Measurements from ENCODE around the gene BLTP3A.
A peak's percentile ranks its signal among the peaks of the same experiment; 100 is the strongest.
"Not testable (repeated sequence)": the region's sequence is repeated elsewhere in the genome, so short reads cannot be mapped to it uniquely, and the experiment has no call there.

Gene BLTP3A

DNA sequence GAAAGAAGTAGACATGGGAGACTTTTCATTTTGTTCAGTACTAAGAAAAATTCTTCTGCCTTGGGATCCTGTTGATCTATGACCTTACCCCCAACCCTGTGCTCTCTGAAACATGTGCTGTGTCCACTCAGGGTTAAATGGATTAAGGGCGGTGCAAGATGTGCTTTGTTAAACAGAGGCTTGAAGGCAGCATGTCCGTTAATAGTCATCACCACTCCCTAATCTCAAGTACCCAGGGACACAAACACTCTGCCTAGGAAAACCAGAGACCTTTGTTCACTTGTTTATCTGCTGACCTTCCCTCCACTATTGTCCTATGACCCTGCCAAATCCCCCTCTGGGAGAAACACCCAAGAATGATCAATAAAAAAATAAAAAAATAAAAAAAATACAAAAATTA, 4.7 kb upstream of the BLTP3A start:
- not testable (repeated sequence) for H3K27ac ChIP-seq

DNA sequence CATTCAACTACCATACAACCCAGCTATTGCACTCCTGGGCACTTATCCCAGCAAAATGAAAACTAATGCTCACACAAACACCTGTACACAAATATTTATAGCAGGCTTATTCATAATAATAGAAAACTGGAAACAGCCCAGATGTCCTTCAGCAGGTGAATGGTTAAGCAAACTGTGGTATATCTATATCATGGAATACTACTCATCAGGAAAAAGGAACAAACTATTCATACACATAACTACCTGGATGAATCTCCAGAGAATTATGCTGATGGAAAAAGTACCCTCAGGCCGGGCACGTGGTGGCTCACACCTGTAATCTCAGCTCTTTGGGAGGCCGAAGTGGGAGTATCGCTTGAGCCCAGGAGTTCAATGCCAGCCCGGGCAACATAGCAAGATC, 3.8 kb upstream of the BLTP3A start:
- DNase-seq (ENCODE audit: low read depth, low spot score): no peak

More for the DNA sequence above, 4.7 kb upstream of the BLTP3A start:
- DNase-seq (ENCODE audit: low read depth, low spot score): not testable (repeated sequence)

DNA sequence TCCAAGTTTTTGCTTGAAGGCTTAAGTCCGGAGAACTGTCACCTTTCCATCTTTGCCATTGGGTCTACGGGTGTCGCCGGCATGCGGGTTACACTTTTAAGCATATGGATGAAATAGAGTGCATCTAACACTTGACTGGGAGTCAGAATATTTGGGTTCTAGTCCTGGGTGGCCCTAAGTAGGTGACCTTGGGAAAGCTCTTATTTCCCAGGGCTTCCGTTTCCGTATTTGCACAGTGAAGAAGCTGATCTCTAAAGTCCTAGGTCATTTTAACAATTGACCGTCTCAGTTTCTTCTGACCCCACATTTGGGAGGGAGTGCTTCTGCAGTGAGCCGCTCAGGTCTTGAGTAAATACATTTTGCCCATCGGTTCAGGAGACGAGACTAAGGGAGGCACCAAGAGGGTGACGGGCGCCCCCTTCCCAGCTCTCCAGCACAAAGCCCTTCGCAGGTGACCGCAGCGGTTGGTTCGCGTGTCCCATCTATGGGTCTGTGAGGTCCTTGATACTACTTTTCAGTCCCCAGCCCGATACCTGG, 651 bp upstream of the BLTP3A start:
- peak overlapping the region; percentile 88 for H3K27ac ChIP-seq
- no peak for DNase-seq (ENCODE audit: low read depth, low spot score)

More for the DNA sequence above, 3.8 kb upstream of the BLTP3A start:
- H3K27ac ChIP-seq: no peak overlapping the region

DNA sequence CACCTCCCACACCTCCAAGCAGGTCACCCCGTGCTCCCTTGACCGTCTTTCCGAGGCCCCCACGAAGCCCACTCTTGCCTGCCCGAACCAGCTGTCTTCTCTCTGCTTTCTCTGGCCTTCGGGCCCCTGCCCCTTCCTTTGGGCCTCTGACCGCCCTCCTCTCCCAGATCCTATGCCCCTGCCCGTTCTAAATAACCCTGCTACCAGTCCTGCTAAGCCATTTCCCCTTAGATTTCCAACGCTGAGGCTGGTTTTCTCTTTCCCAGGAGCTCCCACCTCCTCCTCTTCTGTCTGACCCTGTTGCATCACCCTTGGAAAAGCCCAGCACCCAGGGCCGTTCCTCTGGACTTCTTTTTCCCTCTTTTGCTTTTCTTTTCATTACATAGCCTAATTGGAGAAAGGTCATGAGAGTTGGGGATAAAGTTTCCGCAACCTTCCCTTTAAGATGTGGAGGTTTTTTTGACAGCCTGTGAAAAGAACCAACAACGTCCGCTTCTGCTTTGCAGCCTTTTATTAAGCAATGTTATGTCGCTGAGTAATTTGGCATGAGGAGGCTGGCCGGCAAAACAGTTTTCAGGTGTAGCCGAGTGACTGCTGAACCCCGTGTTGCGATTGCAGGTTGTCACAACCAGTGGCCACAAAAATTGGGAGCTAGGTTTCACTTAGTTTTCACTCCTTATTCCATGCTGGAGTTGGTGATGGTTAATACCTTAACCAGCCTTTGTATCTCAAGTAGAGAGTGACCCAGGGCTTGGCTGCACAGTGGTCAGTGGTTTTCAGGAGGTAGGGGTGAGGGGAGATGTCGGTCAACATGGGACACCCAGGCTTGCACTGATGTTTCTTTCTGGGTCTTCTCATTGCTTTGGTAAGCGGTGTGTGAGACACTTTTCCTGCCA, 970 bp downstream of the BLTP3A start:
- peak overlapping the region; percentile 88 for H3K27ac ChIP-seq
- DNase-seq (ENCODE audit: low read depth, low spot score): peak; percentile 20

GRCh38 chr6:34793877-34794276, 2.0 kb downstream of the BLTP3A start:
- no peak overlapping the region for H3K27ac ChIP-seq
- no peak for DNase-seq (ENCODE audit: low read depth, low spot score)

DNA sequence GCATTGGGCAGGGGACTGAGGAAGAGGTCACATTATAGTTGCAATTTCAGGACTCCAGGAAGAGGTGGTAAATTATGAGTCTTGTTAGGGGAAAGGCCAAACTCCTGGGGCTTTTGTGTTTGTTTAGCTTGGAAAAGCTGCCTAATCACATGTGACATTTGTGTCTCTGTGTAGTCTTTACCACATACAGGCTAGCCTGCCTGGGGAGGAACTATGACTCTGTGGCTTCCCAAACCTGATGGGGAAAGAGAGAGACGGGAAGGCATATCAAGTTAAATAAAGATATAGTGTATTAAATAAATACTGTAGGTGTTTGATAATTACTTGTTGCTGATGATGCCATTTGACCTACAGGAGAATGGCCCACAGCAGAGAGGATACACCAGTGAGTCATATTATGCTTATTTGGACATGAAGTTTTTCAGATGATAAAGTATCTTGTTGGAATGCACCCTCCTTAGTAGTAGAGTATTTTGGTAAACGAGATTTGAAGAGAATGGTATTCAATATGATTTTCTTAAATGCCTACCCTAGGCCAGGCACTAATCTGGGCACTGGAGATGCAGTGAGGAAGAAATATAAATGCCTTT, 4.0 kb downstream of the BLTP3A start:
- DNase-seq (ENCODE audit: low read depth, low spot score): no peak
- H3K27ac ChIP-seq: no peak overlapping the region

DNA sequence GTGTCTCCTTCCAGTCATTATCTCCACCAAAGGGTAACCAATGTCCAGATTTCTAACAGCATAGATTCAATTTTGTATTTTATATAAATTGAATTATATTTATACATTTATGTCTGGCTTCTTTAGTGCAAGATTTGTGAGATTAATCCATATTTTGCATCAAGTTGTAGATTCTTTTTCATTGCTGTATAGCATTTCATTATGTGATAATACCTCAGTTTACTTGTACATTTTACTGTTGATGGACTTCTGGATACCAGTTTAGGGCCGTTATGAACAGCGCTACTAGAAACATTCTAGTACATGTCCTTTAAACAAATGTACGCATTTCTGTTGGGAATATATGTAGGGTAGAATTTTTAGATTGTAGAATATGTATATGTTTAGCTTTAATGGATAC, 6.2 kb downstream of the BLTP3A start:
- no peak for DNase-seq (ENCODE audit: low read depth, low spot score)
- H3K27ac ChIP-seq: no peak overlapping the region

DNA sequence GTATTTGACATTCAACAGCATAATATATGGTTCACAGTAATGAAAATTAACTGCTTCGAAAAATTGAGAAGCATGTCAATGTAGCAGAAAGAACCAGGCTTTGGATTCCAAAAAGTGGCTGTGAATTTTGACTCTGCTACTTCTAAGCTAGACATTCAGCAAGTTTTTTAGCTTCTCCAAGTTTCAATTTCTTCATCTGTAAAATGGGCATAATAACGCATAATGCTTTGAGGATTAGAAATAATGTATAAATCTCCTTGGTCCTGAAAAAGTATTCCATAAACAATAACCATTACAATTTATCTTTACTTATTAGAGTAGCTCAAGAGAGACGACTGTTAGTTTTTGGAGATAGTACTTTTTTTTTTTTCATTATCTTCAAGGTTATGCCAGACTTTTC, 7.7 kb downstream of the BLTP3A start:
- no peak for DNase-seq (ENCODE audit: low read depth, low spot score)

GRCh38 chr6:34804543-34804942, 12.7 kb downstream of the BLTP3A start:
- no peak overlapping the region for H3K27ac ChIP-seq
- no peak for DNase-seq (ENCODE audit: low read depth, low spot score)

More for the DNA sequence above, 7.7 kb downstream of the BLTP3A start:
- H3K27ac ChIP-seq: no peak overlapping the region

- DNase-seq (ENCODE audit: low read depth, low spot score); H3K27ac ChIP-seq: not testable (repeated sequence)
These were observed 13.2 kb downstream of the BLTP3A start for GRCh38 chr6:34805074-34805473.

DNA sequence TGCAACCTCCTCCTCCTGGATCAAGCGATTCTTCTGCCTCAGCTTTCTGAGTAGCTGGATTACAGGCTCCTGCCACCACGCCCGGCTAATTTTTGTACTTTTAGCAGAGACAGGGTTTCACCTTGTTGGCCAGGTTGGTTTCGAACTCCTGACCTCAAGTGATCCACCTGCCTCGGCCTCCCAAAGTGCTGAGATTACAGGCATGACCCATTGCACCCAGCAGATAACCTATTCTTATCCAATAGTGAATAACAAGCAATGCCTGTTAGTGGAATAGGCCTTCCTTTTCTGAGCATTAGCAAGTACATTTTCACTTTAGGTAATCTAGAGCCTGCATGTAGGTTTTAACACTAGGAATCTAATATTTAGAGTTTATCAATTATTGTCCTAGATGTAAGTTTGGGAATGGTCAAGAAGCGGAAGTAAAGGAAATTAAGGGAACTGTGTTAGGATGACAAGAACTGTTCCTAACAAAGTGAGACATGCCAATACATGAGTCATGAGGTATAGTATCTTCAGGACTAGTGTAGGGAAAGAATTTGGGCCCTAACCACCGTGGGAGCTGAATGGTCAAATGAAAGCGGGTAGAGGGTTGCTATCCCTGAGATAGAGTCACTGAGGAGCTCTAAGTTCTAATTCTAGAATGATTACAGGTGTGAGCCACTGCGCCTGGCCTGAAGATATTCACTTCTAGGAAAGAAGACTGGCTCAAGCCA, 15.0 kb downstream of the BLTP3A start:
- DNase-seq (ENCODE audit: low read depth, low spot score): no peak
- no peak overlapping the region for H3K27ac ChIP-seq

DNA sequence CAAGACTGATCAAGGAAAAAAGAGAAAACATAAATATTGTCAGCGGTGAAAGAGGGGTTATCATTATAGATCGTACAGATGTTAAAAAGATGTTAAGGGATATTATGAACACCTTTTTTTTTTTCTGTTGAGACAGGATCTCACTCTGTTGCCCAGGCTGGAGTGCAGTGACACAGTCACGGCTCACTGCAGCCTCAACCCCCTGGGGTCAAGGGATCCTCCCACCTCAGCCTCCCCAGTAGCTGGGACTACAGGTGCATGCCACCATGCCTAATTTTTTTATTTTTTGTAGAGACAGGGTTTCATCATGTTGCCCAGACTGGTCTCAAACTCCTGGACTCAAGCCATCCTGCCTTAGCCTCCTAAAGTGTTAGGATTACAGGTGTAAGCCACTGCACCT, 16.6 kb downstream of the BLTP3A start:
- DNase-seq (ENCODE audit: low read depth, low spot score); H3K27ac ChIP-seq: not testable (repeated sequence)

GRCh38 chr6:34809419-34809818, 17.5 kb downstream of the BLTP3A start:
- H3K27ac ChIP-seq: peak overlapping the region; percentile 14
- DNase-seq (ENCODE audit: low read depth, low spot score): not testable (repeated sequence)

- no peak for DNase-seq (ENCODE audit: low read depth, low spot score)
- peak overlapping the region; percentile 14 for H3K27ac ChIP-seq
These were observed 18.4 kb downstream of the BLTP3A start for GRCh38 chr6:34810017-34810882.

GRCh38 chr6:34810936-34811632, 19.2 kb downstream of the BLTP3A start:
- no peak overlapping the region for H3K27ac ChIP-seq
- peak; percentile 29 for DNase-seq (ENCODE audit: low read depth, low spot score)

DNA sequence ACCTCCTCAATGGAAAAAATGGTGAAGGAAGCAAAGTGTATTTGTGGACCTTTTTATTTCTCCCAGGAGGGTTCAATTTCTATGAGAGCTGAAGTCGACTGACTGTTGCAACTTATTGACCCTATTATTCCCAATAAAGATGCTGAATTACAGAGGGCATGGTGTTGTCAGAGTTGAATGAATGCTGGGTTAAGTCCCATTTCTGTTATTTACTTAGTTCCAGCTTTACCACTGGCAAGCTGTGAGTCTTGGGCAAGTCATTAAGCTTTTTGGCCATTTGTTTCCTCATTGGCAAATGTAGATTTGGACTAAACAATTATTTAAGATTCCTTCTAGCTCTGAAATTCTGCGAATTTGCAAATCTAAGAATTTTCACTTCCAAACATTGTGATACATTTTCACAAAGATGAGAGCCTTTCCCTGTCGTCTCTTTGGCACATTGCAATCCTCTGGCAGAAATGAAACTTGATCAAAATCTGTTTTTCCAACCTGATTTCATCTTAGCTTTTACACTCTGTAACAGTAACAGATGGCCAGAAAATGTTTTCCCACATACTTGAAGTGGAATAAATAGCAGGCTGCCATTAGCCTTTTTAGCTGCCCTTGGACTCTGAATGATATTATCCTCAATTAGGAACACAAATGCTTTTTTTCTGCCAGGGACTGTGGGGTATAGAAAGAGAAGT, 21.3 kb downstream of the BLTP3A start:
- DNase-seq (ENCODE audit: low read depth, low spot score): no peak
- H3K27ac ChIP-seq: no peak overlapping the region

- H3K27ac ChIP-seq: no peak overlapping the region
- DNase-seq (ENCODE audit: low read depth, low spot score): no peak
These were observed 24.9 kb downstream of the BLTP3A start for GRCh38 chr6:34816635-34817301.

GRCh38 chr6:34817446-34817845, 25.6 kb downstream of the BLTP3A start:
- no peak overlapping the region for H3K27ac ChIP-seq
- no peak for DNase-seq (ENCODE audit: low read depth, low spot score)
